Measurements from ENCODE around the gene DNHD1. TPM values are rescaled to one million over a fixed set of nuclear protein-coding genes. Genes with fewer than 3 reads are reported as not detected.

DNHD1 gene
- total and polyA plus RNA-seq, 9 of the 15 experiments (the other 6 are each of a cell fraction or from before 2014, with no cell fraction given) = 0.82 to 9.7 (median 3.8) TPM

DNA sequence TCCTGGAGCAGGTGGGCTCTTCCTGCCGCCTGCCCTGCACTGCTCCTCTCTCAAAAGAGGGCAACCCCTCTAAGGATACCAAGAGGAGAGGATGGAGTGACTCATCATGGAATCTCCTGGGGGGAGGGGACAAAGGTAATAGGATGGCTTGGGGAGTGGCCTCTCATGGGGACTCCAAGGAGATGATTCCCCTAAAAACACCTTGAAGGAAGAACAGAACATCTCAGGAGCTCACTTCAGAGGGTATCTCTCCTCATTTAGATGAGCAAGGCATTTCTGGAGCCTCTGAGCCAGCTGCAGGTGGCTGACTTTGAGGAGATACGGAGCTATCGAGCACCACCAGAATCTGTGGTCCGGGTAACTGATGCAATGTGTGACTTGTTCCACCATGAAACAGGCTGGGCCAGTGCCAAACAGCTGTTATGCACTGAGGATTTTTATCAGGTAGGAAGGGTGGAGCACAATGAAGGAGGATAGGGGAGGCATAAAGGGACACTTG lies 66.1 kb downstream of the DNHD1 start (continued):
- TF ChIP-seq MLX (CRISPR knock-in tag; conservative IDR thresholded peaks at IDR 0.05) (no peak), ZNF408 (CRISPR knock-in tag; IDR thresholded peaks at IDR 0.05; ENCODE audit: low read depth) (no peak), C11orf30 (IDR thresholded peaks at IDR 0.05; ENCODE audit: low read depth) (peak; percentile 60), CBX3 (IDR thresholded peaks at IDR 0.05; ENCODE audit: borderline replicate concordance in 1 of 2, low read length in 2 of 2) (peak in 1 of 2 experiments; percentile 44; a peak in 1 of 3 replicates), ZKSCAN1 (IDR thresholded peaks at IDR 0.05; ENCODE audit: low read depth, low read length) (no peak), U2AF2 (optimal IDR thresholded peaks at IDR 0.05; ENCODE audit: low read depth, low read length) (no peak), ZNF263 (CRISPR knock-in tag; IDR thresholded peaks at IDR 0.05; ENCODE audit: borderline replicate concordance) (peak; percentile 81; the same call in 1 of the 2 replicates), ZSCAN29 (IDR thresholded peaks at IDR 0.05) (no peak), CHD7 (IDR thresholded peaks at IDR 0.05; ENCODE audit: low read depth, low read length) (no peak), E2F6 (IDR thresholded peaks at IDR 0.05; ENCODE audit: borderline replicate concordance in 1 of 2, extremely low read depth in 1 of 2, insufficient read depth in 1 of 2, insufficient read length in 1 of 2, low read depth in 1 of 2, low read length in 1 of 2, poor library complexity in 1 of 2, severe bottlenecking in 1 of 2) (no peak), NR3C1 (CRISPR knock-in tag; IDR thresholded peaks at IDR 0.05) (no peak), CCAR2 (IDR thresholded peaks at IDR 0.05; ENCODE audit: low read depth, low read length) (no peak), SOX6 (IDR thresholded peaks at IDR 0.05) (peak; percentile 90)
